HG03159 (cell line): ENCODE measurements around the gene FAM163A.

ENCODE experiments used
- ATAC-seq: cut with Tn5 transposase; IDR thresholded peaks from one replicate; pipeline ENCODE4 v1.9.1; 2021; ENCODE audit warnings: mild to moderate bottlenecking, moderate library complexity; ENCODE audit not compliant: unreplicated experiment

FAM163A gene

GRCh38 chr1:179748772-179749171 is 5.7 kb downstream of the FAM163A start:
- no peak for ATAC-seq

DNA sequence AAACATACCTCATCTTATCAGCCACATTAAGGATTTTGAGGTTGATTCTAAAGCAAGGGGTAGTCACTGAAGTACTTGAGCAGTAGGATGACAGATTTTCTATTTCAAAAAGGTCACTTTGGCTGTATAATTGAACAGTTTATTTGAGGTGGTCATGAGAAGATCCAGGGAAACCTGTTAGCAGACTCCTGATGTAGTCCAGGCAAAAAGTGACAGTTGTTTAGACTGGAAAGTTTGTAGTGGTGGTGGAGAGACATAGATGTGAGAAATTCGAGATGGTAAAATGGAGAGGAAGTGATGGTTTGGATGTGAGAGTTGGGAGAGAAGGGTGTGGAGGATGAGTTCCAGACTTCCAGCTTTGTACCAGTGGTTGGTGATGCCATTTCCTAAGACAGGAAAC is 7.5 kb downstream of the FAM163A start:
- no peak for ATAC-seq

- ATAC-seq = no peak
These were observed 10.0 kb downstream of the FAM163A start for GRCh38 chr1:179753061-179753460.

- ATAC-seq = no peak
These were observed 11.0 kb downstream of the FAM163A start for GRCh38 chr1:179754041-179754624.

DNA sequence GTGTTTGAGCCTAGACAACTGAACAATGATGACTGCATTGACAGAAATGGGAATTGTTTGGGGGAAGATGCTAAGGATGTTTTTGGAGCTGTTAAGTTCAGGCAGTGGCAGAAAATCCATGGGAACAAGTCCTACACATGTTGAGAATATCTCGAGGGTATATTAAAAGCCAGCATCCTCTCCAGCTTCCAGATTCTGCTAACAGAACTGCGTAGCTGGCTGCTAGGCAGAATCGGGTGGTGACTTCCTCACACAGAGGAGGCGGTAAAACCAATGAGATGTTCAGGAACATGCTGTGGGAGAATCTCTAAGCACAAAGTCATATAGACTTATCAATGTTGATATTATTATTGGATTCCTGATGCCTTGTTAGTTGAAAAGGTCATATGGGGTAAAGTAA is 14.8 kb downstream of the FAM163A start:
- ATAC-seq = no peak

DNA sequence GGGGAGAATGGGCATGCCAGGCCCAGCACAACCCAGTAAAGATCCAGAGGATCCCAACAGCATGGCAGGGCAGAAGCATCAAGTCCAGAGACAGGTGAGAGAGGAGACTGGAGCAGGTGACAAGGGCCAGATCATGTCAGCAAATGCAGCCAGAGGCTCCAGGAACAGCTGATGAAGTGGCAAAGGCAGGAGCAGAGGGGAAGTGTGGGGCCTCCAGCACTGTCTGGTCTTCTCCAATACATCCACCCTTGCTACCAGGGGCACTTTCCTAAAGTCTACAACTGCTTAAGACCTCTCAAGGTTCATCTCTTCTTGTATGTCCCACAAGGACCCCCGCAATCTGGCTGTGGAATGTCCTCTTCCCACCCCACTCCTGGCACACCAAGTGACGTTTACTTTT is 17.4 kb downstream of the FAM163A start:
- ATAC-seq = no peak

- no peak for ATAC-seq
These were observed 18.2 kb downstream of the FAM163A start for GRCh38 chr1:179761296-179761695.

DNA sequence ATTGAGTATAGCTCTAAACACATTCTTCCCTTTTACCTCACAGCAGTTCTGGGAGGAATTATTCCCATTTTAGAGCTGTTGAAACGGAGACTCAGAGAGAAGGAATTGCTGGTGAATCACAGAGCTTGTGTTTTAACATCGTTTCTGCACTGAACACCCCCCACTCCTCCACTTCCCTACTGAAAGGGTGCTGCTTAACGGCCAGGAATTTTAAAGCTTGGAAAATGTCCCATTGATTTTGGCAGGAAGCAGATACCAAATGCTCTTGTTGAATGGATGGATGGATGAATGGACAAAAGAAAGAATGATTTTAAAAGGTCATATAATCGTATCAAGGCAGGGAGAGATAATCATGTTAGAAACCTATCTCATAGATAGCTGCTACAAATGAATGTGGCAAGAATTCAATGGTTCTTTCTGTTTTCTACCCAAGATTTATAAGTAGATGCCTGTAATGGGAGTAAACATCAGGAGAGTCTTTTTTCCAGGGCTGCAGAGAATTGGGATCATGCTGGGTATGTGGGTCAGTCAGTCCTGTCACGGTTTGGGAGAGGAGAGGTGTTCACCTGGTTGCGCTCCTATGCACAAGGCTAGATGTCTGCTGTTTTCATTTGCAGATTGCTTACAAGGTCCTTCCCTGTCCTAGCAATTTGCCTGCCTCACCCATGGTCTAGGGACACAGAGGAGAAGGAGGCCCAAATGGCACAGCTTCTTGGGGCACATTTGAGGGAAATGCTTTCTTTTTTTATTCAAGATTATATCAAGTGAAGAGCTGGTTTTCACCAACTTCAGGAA is 19.0 kb downstream of the FAM163A start:
- ATAC-seq = no peak

GRCh38 chr1:179767177-179767581 is 24.1 kb downstream of the FAM163A start:
- no peak for ATAC-seq

GRCh38 chr1:179767996-179768395 is 24.9 kb downstream of the FAM163A start:
- ATAC-seq = no peak

DNA sequence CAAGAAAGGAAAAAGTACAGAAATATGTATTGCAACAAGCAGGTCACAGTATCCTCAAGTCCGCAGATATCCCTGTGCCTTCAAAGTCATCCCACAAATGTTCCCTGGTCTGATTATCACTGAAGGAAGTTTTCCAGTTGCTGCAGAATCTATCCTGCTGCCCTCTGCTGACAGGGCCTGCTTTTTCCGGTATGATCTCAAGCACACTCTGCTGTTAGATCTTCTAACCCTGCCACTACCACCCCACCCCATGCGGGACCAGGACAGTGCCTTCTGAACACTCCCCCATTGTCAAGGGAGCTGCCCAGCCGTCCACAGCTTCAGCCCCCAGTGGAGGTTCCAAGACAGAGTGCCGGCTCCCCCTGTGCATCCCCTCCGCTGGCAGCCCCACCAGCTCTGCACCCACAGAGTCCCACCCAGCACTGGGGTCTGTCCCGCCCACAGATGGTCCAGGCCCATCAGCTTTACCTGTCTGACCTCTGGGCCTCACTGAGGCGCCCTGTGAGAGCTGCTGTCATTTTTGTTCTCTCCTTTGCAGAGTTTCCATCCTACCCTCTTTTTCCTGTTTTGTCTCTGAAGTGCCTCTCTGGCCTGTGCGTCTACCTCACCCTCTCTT is 27.9 kb downstream of the FAM163A start:
- no peak for ATAC-seq

- no peak for ATAC-seq
These were observed 30.2 kb downstream of the FAM163A start for GRCh38 chr1:179773264-179773663.

DNA sequence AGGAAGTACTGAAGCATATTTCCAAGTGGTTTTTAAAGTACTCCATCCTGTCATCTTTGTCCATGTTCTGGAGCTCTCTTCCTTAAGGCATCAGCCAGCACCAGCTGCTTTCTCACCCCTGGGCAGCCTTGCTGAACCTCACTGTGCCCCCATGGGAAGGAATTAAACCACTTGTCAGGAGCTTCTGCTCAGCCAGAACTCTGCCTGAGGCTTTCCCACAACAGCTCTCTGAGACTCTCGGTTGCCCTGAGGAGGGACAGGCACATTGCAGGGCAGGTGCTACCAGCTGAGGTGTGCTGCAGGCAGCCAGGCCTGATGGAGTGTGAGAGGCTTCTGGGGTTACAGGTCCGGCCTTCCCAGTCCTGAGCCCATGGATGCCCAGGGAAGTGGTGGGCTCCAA is 30.9 kb downstream of the FAM163A start:
- no peak for ATAC-seq

DNA sequence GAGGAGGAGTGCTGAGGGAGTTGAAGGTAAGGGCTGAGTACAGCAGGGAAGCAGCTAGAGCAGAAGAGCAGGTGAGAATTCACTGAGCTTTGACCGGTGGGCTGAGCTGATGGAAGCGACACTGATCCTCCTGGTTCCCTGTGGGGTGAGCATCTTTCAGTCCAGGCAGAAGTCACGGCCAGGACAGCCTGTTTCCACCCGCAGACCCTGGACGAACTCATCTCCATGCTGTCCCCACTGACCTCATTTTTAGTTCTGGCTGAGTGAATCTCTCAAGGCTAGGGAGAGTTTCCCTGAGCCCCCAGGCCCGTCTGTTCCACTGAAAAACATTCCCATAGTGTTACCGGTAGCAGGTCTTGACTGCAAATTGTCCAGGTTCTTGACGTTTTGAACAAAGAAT is 31.5 kb downstream of the FAM163A start:
- ATAC-seq = no peak

- no peak for ATAC-seq
These were observed 31.9 kb downstream of the FAM163A start for GRCh38 chr1:179775009-179775408.

GRCh38 chr1:179776831-179777230 is 33.7 kb downstream of the FAM163A start:
- no peak for ATAC-seq

GRCh38 chr1:179777731-179778130 is 34.6 kb downstream of the FAM163A start:
- no peak for ATAC-seq

GRCh38 chr1:179779645-179780272 is 36.7 kb downstream of the FAM163A start:
- no peak for ATAC-seq

DNA sequence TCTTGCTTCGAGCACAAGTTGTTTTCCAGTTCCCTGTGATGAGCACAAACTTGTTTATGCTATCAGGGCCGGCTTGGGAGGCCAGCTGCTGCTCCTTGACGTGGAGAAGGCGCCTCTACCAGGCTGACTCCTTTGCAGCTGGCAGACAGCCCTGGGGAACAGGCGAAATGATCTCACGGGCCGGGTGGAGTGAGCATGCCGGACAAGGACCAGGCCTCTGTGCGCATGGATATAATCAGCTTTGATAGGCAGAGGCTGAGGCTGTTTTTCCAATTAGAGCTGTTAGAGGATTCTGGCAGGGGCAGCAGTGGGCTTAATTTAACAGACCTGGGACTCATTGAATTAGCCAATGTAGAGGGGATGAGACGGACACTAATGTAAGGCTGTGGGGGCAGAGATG is 38.9 kb downstream of the FAM163A start:
- ATAC-seq = no peak

DNA sequence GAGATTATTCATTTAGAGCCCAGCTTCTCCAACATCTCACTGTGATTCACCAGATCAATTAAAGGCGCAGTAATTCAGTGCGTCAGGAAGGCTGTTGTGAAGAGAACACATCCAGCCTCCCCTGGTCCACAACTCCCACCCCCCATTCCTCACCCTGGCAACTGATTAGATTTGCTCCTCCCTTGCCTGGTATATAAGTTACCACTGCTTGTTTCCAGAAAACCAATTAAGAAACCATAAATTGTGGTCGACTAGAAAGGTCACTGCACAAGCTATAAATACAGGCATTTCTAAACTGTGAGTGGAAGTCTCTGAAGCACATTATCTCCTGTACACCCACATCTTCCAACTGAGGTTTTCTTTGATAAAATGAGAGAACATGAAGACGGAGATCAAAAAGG is 41.9 kb downstream of the FAM163A start:
- no peak for ATAC-seq

- ATAC-seq = no peak
These were observed 42.6 kb downstream of the FAM163A start for GRCh38 chr1:179785728-179786127.
